AG20443 (cell line): Measurements from ENCODE around the gene INTS4.
"Not testable (repeated sequence)": the region's sequence is repeated elsewhere in the genome, so short reads cannot be mapped to it uniquely, and the experiment has no call there.

Source experiments
- DNase-seq: peaks from one replicate; pipeline ENCODE4 v3.0.0; 2012; ENCODE audit warnings: low spot score, mixed read lengths

INTS4 gene

GRCh38 chr11:77958583-77959177 is 35.8 kb downstream of the INTS4 start:
- DNase-seq: not testable (repeated sequence)

DNA sequence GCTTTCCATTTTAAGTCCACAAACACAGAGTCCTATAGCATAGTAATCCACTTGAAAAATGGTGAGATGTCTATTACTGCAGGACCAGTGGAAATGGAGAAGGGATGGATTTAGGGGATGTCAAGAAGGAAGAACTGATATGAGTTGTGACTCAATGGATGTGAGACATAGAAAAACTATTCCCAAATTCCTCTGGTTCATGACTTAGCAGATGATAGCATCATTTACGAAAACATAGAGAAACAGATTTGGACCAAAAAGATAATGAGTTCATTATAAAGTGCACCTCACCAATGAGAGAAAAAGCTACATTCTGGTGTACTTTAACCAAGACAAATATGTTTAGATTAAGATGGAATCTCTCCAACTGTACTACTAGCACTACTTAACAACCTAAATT is 51.2 kb downstream of the INTS4 start:
- peak; percentile 16 for DNase-seq

DNA sequence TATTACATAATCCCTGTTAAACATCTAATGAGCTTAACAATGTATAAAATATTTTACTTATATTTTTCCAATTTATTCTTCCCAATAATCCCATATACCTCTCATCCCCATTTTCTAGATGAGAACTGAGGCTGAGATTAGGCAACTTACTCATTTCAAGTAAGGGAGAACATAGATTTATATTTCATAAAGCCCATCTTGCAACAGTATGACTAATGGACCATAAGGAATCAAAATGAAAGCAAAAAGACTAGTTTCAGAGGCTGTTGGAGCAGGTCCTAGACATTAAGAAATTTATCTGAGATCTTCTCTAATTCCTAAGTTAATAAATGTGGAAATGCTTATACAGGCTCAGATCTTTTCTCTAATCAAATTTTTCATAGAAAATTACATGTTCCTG is 52.0 kb downstream of the INTS4 start:
- not testable (repeated sequence) for DNase-seq

DNA sequence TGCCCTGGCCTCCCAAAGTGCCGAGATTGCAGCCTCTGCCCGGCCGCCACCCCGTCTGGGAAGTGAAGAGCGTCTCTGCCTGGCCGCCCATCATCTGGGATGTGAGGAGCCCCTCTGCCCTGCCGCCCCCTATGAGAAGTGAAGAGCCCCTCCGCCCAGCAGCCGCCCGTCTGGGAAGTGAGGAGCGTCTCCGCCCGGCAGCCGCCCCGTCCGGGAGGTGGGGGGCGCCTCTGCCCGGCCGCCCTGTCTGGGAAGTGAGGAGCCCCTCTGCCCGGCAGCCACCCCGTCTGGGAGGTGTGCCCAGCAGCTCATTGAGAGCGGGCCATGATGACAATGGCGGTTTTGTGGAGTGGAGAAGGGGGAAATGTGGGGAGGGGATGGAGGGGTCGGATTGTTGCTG is 60.9 kb downstream of the INTS4 start:
- not testable (repeated sequence) for DNase-seq

DNA sequence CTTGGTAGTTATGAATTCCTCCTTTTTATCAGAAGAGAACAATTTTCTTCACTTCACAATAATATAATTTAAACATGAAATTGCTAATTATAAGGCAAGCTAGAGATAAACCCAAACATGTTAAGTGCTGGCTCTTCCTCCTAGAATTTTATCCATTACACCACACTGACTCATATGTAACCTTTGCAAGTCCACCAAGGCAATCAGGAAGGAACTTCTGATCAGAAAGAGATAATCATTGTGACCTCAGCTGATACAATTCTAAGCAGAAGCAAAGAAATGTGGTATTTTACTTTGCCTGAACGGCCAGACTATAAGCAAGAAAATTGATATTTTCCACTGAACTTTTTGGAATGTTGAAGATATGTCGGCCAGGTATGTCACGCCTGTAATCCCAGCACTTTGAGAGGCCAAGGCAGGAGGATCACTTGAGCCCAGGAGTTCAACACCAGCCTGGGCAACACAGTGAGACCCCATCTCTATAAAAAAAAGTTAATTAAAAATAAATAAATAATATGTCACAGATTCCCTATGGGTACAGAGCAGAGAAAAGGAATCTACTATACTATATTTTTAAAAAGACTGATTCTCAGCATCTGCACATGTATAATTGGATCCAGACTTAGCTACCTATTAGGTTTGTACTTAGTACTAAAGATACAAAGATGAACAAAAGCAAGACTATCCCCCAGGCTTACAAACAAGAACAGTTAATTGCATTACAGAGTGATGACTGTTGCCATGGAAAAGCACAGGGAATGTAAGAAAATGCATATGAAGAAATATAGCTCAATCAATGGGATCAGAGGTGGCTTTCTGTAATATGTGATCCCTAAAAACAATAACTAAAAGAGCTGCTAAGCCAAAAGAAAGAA is 63.9 kb downstream of the INTS4 start:
- not testable (repeated sequence) for DNase-seq

- not testable (repeated sequence) for DNase-seq
Observed at GRCh38 chr11:77917713-77918112, 76.8 kb downstream of the INTS4 start.

- not testable (repeated sequence) for DNase-seq
Observed at GRCh38 chr11:77914307-77914791, 80.1 kb downstream of the INTS4 start.

DNA sequence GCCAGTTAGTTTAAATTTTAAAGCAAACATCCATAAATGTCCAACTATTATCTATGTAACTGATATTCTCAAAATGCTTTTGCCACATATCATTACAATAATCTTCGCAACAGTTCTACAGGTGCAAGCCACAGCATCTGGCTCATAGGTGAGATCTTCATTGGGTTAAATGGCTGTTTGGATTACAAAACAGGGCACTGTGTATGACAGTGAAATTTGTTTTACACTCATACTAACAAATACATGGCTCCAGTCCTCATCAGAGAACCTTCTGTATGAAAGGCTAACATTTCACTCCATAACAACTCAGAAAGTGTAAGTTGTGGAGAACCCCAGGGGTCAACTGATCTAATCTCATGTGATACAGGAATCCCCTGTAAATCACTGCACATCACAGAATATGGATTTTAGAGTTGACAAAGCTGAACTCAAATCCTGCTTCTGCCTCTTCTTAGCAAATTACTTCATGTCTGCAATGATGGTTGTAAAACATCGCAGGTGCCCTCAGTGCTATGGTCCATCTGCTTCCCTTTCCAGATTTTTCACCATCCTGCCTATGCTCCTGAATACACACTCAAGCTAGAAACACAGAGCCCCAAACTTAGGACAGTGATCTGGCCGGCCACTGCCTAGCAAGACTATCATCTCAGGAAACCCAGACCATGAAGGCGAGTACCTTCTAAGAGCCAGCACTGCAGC is 80.7 kb downstream of the INTS4 start:
- not testable (repeated sequence) for DNase-seq

- peak; percentile 11 for DNase-seq
Observed at GRCh38 chr11:77910828-77911227, 83.6 kb downstream of the INTS4 start.

DNA sequence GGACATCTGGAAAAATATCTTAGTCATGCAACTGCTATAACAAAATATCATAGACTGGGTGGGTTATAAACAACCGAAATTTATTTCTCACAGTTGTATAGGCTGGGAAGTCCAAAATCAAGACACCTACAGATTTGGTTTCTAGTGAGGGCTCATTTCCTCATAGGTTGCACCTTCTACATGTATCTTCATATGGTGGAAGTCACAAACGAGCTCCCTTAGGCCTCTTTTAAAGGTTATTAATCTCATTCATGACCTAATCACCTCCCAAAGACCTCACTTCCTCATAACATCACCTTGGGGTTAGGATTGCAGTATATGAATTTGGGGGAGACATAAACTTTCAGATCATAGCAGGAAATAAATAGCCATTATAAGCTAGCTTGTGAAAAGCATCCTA is 85.2 kb downstream of the INTS4 start:
- DNase-seq: no peak

GRCh38 chr11:77908835-77909234 is 85.6 kb downstream of the INTS4 start:
- DNase-seq: no peak

DNA sequence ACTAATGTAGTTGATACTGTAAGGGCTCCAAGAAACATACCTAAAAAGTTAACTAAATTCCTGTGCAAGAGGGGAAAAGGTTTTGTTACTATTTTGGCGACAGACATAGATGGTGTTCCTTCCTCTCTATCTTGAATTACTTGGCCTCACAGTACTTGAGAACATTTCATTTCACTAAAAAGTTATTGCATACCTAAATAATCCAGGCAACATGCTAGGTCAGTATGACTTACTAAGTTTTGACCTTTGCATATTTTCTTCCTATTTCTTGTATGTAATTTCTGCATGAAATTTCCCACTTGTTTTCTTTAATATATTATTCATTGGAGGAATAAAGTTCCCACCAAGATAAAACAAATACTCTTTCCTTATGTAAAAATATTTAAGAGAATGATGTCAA is 99.5 kb downstream of the INTS4 start:
- not testable (repeated sequence) for DNase-seq

DNA sequence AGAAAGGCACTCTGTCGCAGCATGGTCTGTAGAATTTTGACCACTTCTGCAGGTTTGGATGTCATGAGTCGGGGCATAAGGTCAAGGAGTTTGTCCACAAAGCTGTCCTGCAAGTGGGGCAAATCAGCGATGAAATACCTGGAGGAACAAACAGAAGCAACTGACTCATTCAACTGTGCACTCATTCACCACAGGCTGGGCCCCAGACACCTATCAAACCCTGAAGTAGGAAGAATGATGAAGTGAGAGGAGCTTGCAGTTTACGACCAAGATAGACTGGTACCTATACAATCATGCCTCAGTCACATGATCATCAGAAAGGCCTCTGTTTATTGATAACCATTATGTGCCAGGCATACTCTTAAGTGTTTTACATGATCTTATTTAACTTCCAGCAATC is 102.8 kb downstream of the INTS4 start:
- DNase-seq: not testable (repeated sequence)

DNA sequence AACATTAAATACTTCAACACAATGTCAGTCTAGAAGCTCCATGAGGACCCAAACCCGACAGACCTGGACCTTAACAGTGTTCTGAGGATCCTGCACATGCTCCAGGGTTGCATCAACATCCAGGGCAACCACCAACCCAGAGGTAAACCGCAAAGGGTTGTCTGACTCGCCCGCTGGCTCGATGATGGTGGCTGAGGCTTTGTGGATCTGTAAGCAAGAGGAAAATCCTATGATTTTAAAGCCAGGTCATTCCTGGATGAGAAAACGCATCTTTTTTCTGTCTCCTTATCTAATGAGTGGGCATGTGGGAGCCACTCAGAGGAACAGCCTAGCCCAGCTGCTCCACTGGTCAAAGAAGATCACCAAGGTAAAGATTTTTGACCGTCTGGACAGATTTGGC is 103.2 kb downstream of the INTS4 start:
- DNase-seq: not testable (repeated sequence)

DNA sequence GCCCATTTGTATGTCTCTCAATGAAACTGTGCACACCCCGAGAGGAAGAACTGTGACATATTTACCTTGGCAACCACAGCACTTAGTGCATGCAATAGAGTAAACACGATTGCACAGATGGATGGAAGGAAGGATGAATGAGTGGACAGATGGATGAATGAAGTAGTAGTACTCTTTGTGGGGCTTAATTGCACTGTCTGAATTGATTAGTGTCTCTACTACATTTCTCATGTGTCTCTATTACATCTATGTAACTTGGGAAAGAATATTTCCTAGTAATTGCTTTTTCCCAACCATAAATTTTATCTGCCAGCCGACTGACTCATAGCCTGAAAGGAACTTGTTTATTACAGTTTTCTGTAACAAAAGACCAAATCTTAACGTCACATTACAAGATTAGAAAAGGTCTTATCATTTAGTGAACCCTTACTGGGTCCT is 103.8 kb downstream of the INTS4 start:
- DNase-seq: not testable (repeated sequence)

DNA sequence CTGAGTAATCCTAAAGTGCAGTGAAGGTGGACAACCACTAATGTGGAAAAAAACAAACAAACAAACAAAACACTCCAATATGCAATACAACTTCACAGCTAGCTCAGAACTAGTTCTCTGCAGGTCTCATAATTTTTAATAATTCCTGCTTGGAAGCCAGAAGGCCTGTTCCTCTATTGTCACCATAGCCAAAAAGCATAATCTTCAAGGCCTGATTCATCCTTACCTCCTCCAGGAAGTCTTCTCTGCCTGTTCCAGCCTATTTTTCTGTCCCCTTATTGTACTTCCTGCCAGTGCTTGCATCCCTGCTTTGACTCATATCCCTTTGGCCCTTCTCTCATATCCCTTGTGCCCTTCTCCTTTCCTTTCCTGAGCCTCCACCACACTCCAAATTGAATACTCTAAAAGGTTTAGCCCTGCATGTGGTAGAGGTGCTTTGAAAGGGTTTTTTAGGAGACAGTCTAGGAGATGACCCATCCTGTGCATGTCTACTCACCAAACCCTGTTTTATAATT is 104.3 kb downstream of the INTS4 start:
- DNase-seq: not testable (repeated sequence)

DNA sequence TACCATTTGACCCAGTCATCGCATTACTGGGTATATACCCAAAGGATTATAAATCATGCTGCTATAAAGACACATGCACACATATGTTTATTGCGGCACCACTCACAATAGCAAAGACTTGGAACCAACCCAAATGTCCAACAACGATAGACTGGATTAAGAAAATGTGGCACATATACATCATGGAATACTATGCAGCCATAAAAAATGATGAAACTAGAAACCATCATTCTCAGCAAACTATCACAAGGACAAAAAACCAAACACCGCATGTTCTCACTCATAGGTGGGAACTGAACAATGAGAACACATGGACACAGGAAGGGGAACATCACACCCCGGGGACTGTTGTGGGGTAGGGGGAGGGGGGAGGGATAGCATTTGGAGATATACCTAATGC is 105.4 kb downstream of the INTS4 start:
- not testable (repeated sequence) for DNase-seq

- DNase-seq: no peak
Observed at GRCh38 chr11:77886401-77886800, 108.1 kb downstream of the INTS4 start.

DNA sequence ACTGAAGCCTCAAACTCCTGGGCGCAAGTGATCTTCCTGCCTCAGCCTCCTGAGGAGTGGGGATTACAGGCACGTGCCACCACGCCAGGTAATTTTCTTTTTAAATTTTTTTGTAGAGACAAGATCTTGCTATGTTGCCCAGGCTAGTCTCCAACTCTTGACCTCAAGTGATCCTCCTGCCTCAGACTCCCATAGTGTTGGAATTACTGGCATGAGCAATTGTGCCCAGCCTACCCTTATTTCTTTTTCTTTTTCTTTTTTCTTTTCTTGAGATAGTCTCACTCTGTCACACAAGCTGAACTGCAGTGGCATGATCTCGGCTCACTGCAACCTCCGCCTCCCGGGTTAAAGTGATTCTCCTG is 109.7 kb downstream of the INTS4 start:
- no peak for DNase-seq

GRCh38 chr11:77884186-77884828 is 110.2 kb downstream of the INTS4 start:
- DNase-seq: peak; percentile 84

- DNase-seq: peak; percentile 16
Observed at GRCh38 chr11:77883775-77884174, 110.7 kb downstream of the INTS4 start.

GRCh38 chr11:77882396-77882795 is 112.1 kb downstream of the INTS4 start:
- DNase-seq: peak; percentile 17
